Lung (tissue), 12 donors: ENCODE results near the gene KCNN2. TPM values are rescaled to one million over a fixed set of nuclear protein-coding genes. Genes with fewer than 3 reads are reported as not detected.

Experiments
- ATAC-seq: fragments of 200-7000 bp; cut with Tn5 transposase; one replicate; pipeline ENCODE4 v1.9.1; 2020; ENCODE audit warnings: moderate number of reproducible peaks; ENCODE audit not compliant: insufficient read depth, low FRiP score
- DNase-seq, 3 donors: peaks; one replicate each; pipeline ENCODE4 v3.0.0-alpha.2; 2013 to 2017
- H3K27ac ChIP-seq, 2 donors: one replicate each; pipeline ENCODE4 v1.5.1; 2013; ENCODE audit warnings: mild to moderate bottlenecking in 2 of 2, moderate library complexity in 2 of 2, control low read depth in 1 of 2, inconsistent platforms in 1 of 2, low read depth in 1 of 2, low read length in 1 of 2
- H3K27me3 ChIP-seq, 3 donors: one replicate each; pipeline ENCODE4 v1.5.1; 2013; ENCODE audit warnings: low read length in 2 of 3; ENCODE audit not compliant: control insufficient read depth in 3 of 3, insufficient read depth in 3 of 3
- H3K36me3 ChIP-seq, 4 donors: one replicate each; pipeline ENCODE4 v1.5.1; 2013; ENCODE audit warnings: low read length in 4 of 4, mild to moderate bottlenecking in 1 of 4, moderate library complexity in 1 of 4; ENCODE audit not compliant: control insufficient read depth in 4 of 4, insufficient read depth in 4 of 4
- H3K4me1 ChIP-seq, 5 donors: one replicate each; pipeline ENCODE4 v1.5.1; 2013; ENCODE audit warnings: low read length in 5 of 5, mild to moderate bottlenecking in 2 of 5, moderate library complexity in 1 of 5; ENCODE audit not compliant: control insufficient read depth in 5 of 5, insufficient read depth in 5 of 5
- H3K4me3 ChIP-seq: one replicate; pipeline ENCODE4 v1.5.1; 2013; ENCODE audit warnings: mild to moderate bottlenecking, control low read depth, moderate library complexity
- H3K9ac ChIP-seq, 2 donors: one replicate each; pipeline ENCODE4 v1.5.1; 2013; ENCODE audit warnings: low read length in 2 of 2, control low read depth in 1 of 2; ENCODE audit not compliant: insufficient read depth in 1 of 2
- H3K9me3 ChIP-seq, 4 donors: one replicate each; pipeline ENCODE4 v1.5.1; 2013; ENCODE audit warnings: low read length in 3 of 4, mild to moderate bottlenecking in 1 of 4, moderate library complexity in 1 of 4; ENCODE audit not compliant: control insufficient read depth in 4 of 4, insufficient read depth in 3 of 4
- WGBS, 2 donors: extraction: QIAGEN DNeasy Blood & Tissue Kit; methylation state at CpG; one replicate each; pipeline ENCODE4 v1.1.7; 2013; 5-methylcytosine and 5-hydroxymethylcytosine counted together
- polyA plus RNA-seq, 2 donors: library from polyadenylated mRNA; stranded (reverse); fragments of 200-250 nt; gene quantifications; one replicate each; pipeline ENCODE4 v1.2.1, GENCODE V29; 2013
- total RNA-seq, 2 donors: library from RNA; depleted of rRNA in 1 of 2; stranded (reverse); fragments of >200 nt in 1 of 2; gene quantifications; one replicate each; pipeline ENCODE4 v1.2.1, GENCODE V29; 2014 to 2021
- TF ChIP-seq, protein P1 (sequence below): IDR thresholded peaks from 2 replicates; pipeline ENCODE4 v1.5.1; 2012; ENCODE audit warnings: mild to moderate bottlenecking; ENCODE audit errors: control extremely low read depth, extremely low read depth
- donor health status: control.
- donor health status: control.
- donor health status: Bipolar disorder and iron deficiency.
- donor health status: healthy.
- donor health status: DM: yes; HTN: yes; CAD: no.

KCNN2 gene
- total and polyA plus RNA-seq, 4 donors: 0.74 to 4.9 (median 2.4) TPM

DNA sequence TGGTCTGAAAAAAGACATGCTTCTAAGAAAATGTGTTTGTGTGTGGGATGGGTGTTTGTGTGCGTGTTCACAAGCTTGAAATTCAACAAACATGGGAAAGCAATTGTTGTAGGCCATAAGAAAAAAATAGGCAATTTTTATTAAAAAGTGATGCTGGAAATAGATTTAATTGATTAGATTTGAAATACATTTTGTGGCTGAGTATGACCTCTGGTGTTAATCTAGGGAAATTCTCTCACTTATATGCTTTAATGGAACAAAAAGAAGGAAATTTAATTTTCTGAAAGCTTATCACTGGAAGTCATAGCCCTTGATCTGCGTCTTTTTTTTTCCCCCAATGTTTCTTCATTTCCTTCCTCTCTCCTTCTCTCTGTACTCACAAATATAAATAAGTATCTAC, 3.5 kb upstream of the KCNN2 start:
- H3K9ac ChIP-seq: no peak overlapping the region
- H3K27ac ChIP-seq: no peak overlapping the region
- peaks cover 0 to 2% (median 0%) of the 10 kb centered on the region in 4 donors for H3K9me3 ChIP-seq
- TF ChIP-seq, protein P1, sequence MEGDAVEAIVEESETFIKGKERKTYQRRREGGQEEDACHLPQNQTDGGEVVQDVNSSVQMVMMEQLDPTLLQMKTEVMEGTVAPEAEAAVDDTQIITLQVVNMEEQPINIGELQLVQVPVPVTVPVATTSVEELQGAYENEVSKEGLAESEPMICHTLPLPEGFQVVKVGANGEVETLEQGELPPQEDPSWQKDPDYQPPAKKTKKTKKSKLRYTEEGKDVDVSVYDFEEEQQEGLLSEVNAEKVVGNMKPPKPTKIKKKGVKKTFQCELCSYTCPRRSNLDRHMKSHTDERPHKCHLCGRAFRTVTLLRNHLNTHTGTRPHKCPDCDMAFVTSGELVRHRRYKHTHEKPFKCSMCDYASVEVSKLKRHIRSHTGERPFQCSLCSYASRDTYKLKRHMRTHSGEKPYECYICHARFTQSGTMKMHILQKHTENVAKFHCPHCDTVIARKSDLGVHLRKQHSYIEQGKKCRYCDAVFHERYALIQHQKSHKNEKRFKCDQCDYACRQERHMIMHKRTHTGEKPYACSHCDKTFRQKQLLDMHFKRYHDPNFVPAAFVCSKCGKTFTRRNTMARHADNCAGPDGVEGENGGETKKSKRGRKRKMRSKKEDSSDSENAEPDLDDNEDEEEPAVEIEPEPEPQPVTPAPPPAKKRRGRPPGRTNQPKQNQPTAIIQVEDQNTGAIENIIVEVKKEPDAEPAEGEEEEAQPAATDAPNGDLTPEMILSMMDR: no peak
- ATAC-seq (no peak), DNase-seq (no peak)
- WGBS, 2 donors: 53 to 59% methylated on average over 2 of the region's 2 CpGs
- H3K4me1 ChIP-seq: peaks cover 0 to 9% (median 0%) of the 10 kb centered on the region in 5 donors
- H3K36me3 ChIP-seq: no peaks in the 10 kb centered on the region
- peaks cover 3 to 28% (median 24%) of the 10 kb centered on the region in 3 donors for H3K27me3 ChIP-seq
- H3K4me3 ChIP-seq: no peak overlapping the region

DNA sequence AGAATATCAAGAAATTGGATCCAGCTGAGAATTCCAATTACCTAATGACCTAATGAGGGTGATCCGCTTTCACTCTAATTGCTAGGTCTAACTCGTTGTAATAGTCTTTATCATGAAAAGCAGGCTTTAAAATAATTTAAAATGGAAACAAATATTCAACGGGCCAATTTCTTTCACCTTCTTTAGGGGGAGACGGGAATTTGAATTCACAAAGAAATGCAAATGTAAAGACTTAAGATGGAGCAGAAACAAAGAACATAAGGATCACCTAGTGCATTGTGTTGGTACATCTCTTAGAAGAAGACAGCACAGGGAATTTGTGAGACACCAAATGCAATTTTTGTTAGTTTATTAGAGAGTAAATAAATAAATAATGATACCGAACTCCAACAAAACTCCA, 1.5 kb upstream of the KCNN2 start:
- WGBS, 2 donors: 13 to 15% methylated on average over 5 of the region's 5 CpGs
- DNase-seq: peak in 1 of 3 donors; percentile 13
- H3K36me3 ChIP-seq: no peaks in the 10 kb centered on the region
- no peak for ATAC-seq
- H3K4me1 ChIP-seq: peaks cover 0 to 10% (median 0%) of the 10 kb centered on the region in 5 donors
- peaks cover 3 to 46% (median 34%) of the 10 kb centered on the region in 3 donors for H3K27me3 ChIP-seq
- TF ChIP-seq, protein P1: no peak
- no peak overlapping the region for H3K27ac ChIP-seq
- H3K9ac ChIP-seq: no peak overlapping the region
- H3K9me3 ChIP-seq: peaks cover 0 to 2% (median 0%) of the 10 kb centered on the region in 4 donors
- H3K4me3 ChIP-seq: no peak overlapping the region

DNA sequence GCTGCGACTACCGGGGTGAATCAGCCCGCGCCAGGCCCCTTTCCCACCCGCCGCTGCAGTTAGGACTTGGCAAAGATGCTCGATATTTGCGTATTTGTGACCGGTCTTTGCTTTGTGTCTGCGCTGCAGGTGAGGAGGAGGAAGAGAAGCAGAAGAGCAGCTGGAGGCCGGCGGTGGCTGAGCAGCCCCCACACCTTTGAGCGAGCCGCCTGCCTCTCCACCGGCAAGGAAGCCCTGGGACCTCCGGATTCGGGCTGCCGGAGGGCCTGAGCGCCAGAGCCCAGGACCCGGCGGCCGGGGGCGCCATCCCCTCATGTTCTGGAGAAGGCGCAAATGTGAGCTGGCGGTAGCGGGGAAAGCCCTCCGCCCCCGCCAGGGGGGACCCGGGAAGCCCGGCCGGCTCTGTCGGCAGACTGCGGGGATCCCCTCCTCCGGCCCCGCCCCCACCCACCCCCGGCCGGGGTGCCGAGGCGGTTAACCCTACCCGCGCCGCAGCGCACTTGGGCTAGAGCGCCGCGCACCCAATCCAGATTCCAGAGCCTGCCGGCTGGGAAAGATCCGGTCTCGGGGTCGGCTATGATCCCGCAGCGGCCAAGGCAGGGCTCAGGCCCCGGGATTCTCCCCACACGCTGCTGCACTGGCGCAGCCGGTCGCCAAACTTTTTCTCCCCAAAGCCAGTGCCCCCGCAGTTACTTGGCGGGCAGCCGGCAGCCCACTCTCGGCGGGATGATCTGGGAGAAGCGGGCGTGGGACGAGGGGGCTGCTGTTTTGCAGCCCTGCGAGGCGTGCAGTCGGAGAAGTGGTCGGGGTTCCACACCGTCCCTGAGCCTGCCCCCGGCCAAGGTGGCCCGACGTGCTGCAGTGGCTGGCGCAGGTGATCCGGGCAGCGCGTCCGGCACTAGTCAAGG, 800 bp upstream of the KCNN2 start:
- DNase-seq (peak; percentile 42 to 61 (median 54)), ATAC-seq (no peak)
- H3K27me3 ChIP-seq: peaks cover 3 to 49% (median 34%) of the 10 kb centered on the region in 3 donors

More for the DNA sequence above, 800 bp upstream of the KCNN2 start:
- TF ChIP-seq, protein P1: no peak
- Histone ChIP-seq H3K4me3 (peak overlapping the region; percentile 77), H3K9me3 (peaks cover 0 to 2% (median 0%) of the 10 kb centered on the region in 4 donors), H3K4me1 (peaks cover 0 to 10% (median 0%) of the 10 kb centered on the region in 5 donors), H3K9ac (peak overlapping the region in 1 of 2 donors; percentile 2), H3K27ac (peak overlapping the region in 1 of 2 donors; percentile 30), H3K36me3 (no peaks in the 10 kb centered on the region)
- 1% methylated on average over 67 to 78 of the region's 78 CpGs for WGBS, 2 donors
